LNCAP (cell line): Measurements from ENCODE around the gene NCAPG2.

Experiments used
- CTCF ChIP-seq: fragments of 450-650 bp; IDR thresholded peaks from 2 replicates; pipeline ENCODE4 v1.5.1; 2017; ENCODE audit warnings: mild to moderate bottlenecking

NCAPG2 gene

DNA sequence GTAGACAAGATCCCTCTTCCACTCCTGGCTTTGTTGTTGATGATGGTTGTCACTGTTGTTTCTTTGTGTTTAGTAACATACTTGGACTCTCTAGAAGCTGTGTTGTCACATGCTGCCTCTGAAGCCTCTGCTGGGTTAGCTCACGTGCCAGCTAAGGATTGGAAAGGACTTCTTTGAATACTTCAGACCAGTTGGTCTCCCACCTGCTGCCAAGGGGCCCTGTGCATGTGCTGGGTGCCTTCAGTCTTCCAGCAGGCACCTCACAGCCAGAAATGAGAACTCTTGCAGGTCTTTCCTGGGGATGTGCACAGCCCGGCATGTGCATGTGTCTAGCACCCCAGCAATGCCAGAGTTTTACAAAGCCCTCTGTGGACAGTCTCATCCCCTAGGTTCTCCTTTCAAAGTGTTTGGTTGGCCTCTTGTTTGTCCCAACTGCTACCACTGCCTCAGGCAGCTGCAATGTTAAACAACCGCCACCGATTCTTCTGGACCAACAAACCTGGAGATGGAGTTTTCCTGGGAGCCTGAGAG, 21.7 kb upstream of the NCAPG2 start:
- no peak for TF ChIP-seq CTCF

- no peak for TF ChIP-seq CTCF
Measured at GRCh38 chr7:158725506-158725800, 20.8 kb upstream of the NCAPG2 start.

- TF ChIP-seq CTCF = no peak
Measured at GRCh38 chr7:158724658-158725505, 20.3 kb upstream of the NCAPG2 start.

DNA sequence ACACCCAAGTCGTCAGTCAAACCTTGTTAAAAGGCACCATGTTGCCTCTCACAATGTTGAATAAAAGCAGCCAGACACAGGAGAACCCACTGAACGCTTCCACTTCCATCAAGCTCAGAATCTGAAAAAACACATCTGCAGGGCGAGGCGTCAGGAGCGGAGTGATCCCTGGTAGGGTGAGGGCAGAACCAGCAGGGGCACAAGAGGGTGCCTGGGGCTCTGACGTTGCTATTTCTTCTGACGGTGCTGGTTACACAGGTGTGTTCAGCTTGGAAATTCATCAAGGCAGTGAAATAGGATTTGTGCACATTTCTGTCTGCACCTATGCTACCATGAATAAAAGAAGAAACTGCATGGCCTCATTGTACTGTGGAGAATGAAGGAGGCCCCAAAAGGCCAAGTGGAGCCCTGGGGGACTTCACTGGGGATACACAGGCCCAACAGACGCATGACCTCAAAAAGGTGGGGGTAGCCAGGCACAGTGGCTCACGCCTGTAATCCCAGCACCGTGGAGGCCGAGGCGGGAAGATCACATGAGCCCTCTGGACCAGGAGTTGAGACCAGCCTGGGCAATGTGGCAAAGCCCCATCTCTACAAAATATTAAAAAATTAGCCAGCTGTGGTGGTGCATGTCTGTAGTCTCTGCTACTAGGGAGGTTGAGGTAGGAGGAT, 19.2 kb upstream of the NCAPG2 start:
- TF ChIP-seq CTCF = no peak

- TF ChIP-seq CTCF = no peak
Measured at GRCh38 chr7:158723266-158723665, 18.7 kb upstream of the NCAPG2 start.

GRCh38 chr7:158722574-158723237, 18.1 kb upstream of the NCAPG2 start:
- no peak for TF ChIP-seq CTCF

DNA sequence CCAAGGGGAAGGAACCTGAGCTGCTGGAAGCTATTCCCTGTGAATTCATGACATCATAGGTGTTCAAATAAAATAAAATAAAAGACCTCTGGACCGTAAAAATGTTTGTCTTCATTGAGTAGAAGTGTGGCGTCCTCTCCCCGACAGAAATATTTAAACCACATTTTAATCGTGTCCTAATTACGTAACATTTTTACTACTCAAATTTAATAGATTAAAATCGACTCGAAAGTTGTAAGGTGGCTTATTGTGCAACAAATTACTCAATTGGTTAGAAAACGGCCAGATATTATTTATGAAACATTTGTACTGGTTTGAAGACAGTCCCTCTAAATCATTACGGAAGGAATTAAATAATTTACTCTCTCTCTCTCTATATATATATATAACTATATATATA, 15.5 kb upstream of the NCAPG2 start:
- TF ChIP-seq CTCF = no peak
